ENCODE results near the gene UFC1.

- TF ChIP-seq POLR2A (IDR thresholded peaks at IDR 0.05) = no peak
- TF ChIP-seq, protein P1, sequence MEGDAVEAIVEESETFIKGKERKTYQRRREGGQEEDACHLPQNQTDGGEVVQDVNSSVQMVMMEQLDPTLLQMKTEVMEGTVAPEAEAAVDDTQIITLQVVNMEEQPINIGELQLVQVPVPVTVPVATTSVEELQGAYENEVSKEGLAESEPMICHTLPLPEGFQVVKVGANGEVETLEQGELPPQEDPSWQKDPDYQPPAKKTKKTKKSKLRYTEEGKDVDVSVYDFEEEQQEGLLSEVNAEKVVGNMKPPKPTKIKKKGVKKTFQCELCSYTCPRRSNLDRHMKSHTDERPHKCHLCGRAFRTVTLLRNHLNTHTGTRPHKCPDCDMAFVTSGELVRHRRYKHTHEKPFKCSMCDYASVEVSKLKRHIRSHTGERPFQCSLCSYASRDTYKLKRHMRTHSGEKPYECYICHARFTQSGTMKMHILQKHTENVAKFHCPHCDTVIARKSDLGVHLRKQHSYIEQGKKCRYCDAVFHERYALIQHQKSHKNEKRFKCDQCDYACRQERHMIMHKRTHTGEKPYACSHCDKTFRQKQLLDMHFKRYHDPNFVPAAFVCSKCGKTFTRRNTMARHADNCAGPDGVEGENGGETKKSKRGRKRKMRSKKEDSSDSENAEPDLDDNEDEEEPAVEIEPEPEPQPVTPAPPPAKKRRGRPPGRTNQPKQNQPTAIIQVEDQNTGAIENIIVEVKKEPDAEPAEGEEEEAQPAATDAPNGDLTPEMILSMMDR (IDR thresholded peaks at IDR 0.05) = no peak
- TF ChIP-seq EP300 (IDR thresholded peaks at IDR 0.05) = no peak
These were observed 31.5 kb downstream of the UFC1 start for GRCh38 chr1:161185282-161185682.
